GM20431 (cell line): ENCODE data around the gene EWSR1.

Source experiments
- in situ Hi-C: fragments of 300-500 bp; cut with MseI, MboI; formaldehyde crosslinking; loops from one replicate; pipeline ENCODE4 v1.15.0; 2020; ENCODE audit warnings: low sequenced_read_pairs; ENCODE audit not compliant: unreplicated experiment

Gene EWSR1

DNA sequence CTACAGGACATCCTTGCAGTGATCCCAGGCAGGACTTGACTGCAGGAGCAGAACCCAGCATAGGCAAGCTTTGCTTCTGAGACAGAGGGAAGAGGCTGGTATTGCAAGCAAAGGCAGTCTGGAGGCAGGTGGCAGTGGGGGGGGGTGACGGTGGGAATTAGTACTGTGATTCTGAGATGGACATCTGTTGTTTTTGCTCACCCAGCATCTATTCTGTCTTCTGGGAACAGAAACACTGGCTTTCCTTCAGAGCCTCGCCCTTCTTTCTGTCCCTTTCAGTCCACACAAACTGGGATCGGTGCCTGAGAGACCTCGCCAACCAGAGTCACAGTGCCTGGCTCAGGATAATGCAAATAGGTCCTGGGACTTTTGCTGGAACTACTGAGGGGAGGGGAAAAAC is 78.6 kb downstream of the EWSR1 start:
- in situ Hi-C loops: no loop called here

DNA sequence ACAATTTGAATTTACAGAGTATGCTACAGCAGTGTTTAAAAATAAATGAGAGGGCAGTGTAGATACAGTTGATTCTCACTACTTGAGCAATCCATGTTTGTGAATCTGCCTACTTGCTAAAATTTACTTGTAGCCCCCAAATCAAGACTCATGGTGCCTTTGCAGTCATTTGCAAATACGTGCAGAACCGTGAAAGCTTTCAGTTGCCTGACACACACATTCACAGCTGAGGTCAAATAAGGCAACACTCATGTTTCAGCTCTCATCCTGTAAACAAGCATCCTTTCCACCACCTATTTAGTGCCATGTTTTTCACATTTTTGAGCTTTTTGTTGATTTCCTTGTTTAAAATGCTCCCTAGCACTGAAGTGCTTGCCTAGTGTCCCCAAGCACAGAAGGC is 80.0 kb downstream of the EWSR1 start:
- in situ Hi-C loops: no loop called here

DNA sequence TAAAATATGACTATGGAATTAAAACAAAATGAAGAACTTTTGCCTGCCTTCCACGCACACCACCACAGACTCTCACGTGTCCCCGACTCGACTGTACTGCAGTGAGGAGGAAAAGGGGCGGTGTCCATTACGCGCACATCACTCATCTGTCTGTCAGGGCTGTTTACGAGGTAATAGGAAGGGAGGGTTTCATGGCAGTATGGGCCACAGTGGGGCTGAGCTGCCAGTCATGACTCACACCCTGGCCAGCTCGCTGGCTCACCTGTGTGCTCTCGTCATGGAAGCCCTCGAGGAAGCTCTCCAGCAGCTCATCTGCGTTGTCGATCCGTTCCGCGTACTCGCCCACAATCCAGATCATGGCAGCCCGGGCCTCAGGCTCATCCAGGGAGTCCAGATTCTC is 80.9 kb downstream of the EWSR1 start:
- in situ Hi-C loops: no loop called here
